Mesodermal cell (in vitro differentiated cells): ENCODE data around the gene CCDC85C.

Experiments used
- H3K27ac ChIP-seq: 2 replicates; pipeline ENCODE4 v1.7.0; 2013; ENCODE audit warnings: mild to moderate bottlenecking, low read depth, low read length, moderate library complexity; ENCODE audit not compliant: severe bottlenecking
- H3K36me3 ChIP-seq: 2 replicates; pipeline ENCODE4 v1.7.1; 2013; ENCODE audit warnings: mild to moderate bottlenecking, low read length, moderate library complexity; ENCODE audit not compliant: control insufficient read depth, insufficient read depth
- H3K4me1 ChIP-seq: one replicate; pipeline ENCODE4 v1.7.1; 2013; ENCODE audit warnings: mild to moderate bottlenecking, low read length; ENCODE audit not compliant: insufficient read depth, control insufficient read depth, poor library complexity, severe bottlenecking
- H3K4me3 ChIP-seq: 2 replicates; pipeline ENCODE4 v1.7.0; 2013; ENCODE audit warnings: low read length, control low read depth, mild to moderate bottlenecking; ENCODE audit not compliant: insufficient read depth, poor library complexity, severe bottlenecking; ENCODE audit errors: extremely low read depth
- H3K9me3 ChIP-seq: 2 replicates; pipeline ENCODE4 v1.7.1; 2013; ENCODE audit warnings: mild to moderate bottlenecking, low read length, moderate library complexity; ENCODE audit not compliant: control insufficient read depth
- WGBS, 2 experiments: methylation state at CpG; one replicate each; pipeline ENCODE4 v1.1.5; 2013; ENCODE audit warnings: missing lambda C conversion rate in 2 of 2; ENCODE audit not compliant: insufficient coverage in 2 of 2; 5-methylcytosine and 5-hydroxymethylcytosine counted together

CCDC85C gene

GRCh38 chr14:99576761-99577705, 27.0 kb downstream of the CCDC85C start:
- Histone ChIP-seq H3K27ac (peak overlapping the region; percentile 5), H3K36me3 (no peaks in the 10 kb centered on the region), H3K9me3 (no peaks in the 10 kb centered on the region)

GRCh38 chr14:99576304-99576703, 27.7 kb downstream of the CCDC85C start:
- no peaks in the 10 kb centered on the region for H3K36me3 ChIP-seq

More at GRCh38 chr14:99576761-99577705, 27.0 kb downstream of the CCDC85C start:
- Histone ChIP-seq H3K4me3 (no peak overlapping the region), H3K4me1 (peaks cover 75% of the 10 kb centered on the region)
- 85 to 90% methylated on average over 22 to 23 of the region's 26 CpGs for WGBS, 2 experiments

GRCh38 chr14:99575043-99576023, 28.7 kb downstream of the CCDC85C start:
- Histone ChIP-seq H3K27ac (peak overlapping the region; percentile 92), H3K36me3 (no peaks in the 10 kb centered on the region), H3K4me3 (no peak overlapping the region), H3K9me3 (no peaks in the 10 kb centered on the region), H3K4me1 (peaks cover 74% of the 10 kb centered on the region)
- WGBS, 2 experiments, result 83 to 86% methylated on average over 15 of the region's 22 CpGs

More at GRCh38 chr14:99576304-99576703, 27.7 kb downstream of the CCDC85C start:
- Histone ChIP-seq H3K4me3 (no peak overlapping the region), H3K27ac (peak overlapping the region; percentile 57), H3K9me3 (no peaks in the 10 kb centered on the region), H3K4me1 (peaks cover 74% of the 10 kb centered on the region)
- WGBS, 2 experiments, result 71 to 79% methylated on average over 5 of the region's 5 CpGs

GRCh38 chr14:99574099-99574880, 29.7 kb downstream of the CCDC85C start:
- no peak overlapping the region for H3K4me3 ChIP-seq
- WGBS, 2 experiments, result 0 to 19% methylated on average over 4 to 9 of the region's 11 CpGs
- H3K9me3 ChIP-seq, result no peaks in the 10 kb centered on the region
- peak overlapping the region; percentile 92 for H3K27ac ChIP-seq
- H3K4me1 ChIP-seq, result peaks cover 73% of the 10 kb centered on the region
- no peaks in the 10 kb centered on the region for H3K36me3 ChIP-seq

- H3K4me3 ChIP-seq, result no peak overlapping the region
- H3K9me3 ChIP-seq, result no peaks in the 10 kb centered on the region
- no peaks in the 10 kb centered on the region for H3K36me3 ChIP-seq
- peak overlapping the region; percentile 92 for H3K27ac ChIP-seq
- WGBS, 2 experiments, result 77 to 79% methylated on average over 13 to 15 of the region's 15 CpGs
- peaks cover 65% of the 10 kb centered on the region for H3K4me1 ChIP-seq
These were observed 30.4 kb downstream of the CCDC85C start for GRCh38 chr14:99573436-99574098.

- no peak overlapping the region for H3K27ac ChIP-seq
- no peaks in the 10 kb centered on the region for H3K36me3 ChIP-seq
- no peak overlapping the region for H3K4me3 ChIP-seq
- WGBS, 2 experiments, result 81 to 83% methylated on average over 14 to 16 of the region's 16 CpGs
- H3K4me1 ChIP-seq, result peaks cover 65% of the 10 kb centered on the region
- no peaks in the 10 kb centered on the region for H3K9me3 ChIP-seq
These were observed 31.0 kb downstream of the CCDC85C start for GRCh38 chr14:99573000-99573330.

GRCh38 chr14:99572173-99572999, 31.6 kb downstream of the CCDC85C start:
- H3K27ac ChIP-seq, result no peak overlapping the region
- WGBS, 2 experiments, result 61 to 65% methylated on average over 15 to 17 of the region's 18 CpGs

GRCh38 chr14:99571303-99571986, 32.6 kb downstream of the CCDC85C start:
- Histone ChIP-seq H3K27ac (no peak overlapping the region), H3K4me3 (no peak overlapping the region), H3K4me1 (peaks cover 58% of the 10 kb centered on the region), H3K9me3 (no peaks in the 10 kb centered on the region), H3K36me3 (no peaks in the 10 kb centered on the region)
- 58 to 82% methylated on average over 4 to 7 of the region's 10 CpGs for WGBS, 2 experiments

More at GRCh38 chr14:99572173-99572999, 31.6 kb downstream of the CCDC85C start:
- Histone ChIP-seq H3K36me3 (no peaks in the 10 kb centered on the region), H3K9me3 (no peaks in the 10 kb centered on the region), H3K4me1 (peaks cover 65% of the 10 kb centered on the region), H3K4me3 (no peak overlapping the region)
